Stimulated activated CD4-positive, alpha-beta T cell treated with anti-CD3 and anti-CD28 coated beads, Interleukin-1b, Interleukin-23, amount 100 ng/mL, for 48 hours (primary cell): ENCODE results near the gene KRTAP29-1.

Experiments used
- DNase-seq: peaks from one replicate; pipeline ENCODE4 v3.0.0-alpha.2; 2020

KRTAP29-1 gene

DNA sequence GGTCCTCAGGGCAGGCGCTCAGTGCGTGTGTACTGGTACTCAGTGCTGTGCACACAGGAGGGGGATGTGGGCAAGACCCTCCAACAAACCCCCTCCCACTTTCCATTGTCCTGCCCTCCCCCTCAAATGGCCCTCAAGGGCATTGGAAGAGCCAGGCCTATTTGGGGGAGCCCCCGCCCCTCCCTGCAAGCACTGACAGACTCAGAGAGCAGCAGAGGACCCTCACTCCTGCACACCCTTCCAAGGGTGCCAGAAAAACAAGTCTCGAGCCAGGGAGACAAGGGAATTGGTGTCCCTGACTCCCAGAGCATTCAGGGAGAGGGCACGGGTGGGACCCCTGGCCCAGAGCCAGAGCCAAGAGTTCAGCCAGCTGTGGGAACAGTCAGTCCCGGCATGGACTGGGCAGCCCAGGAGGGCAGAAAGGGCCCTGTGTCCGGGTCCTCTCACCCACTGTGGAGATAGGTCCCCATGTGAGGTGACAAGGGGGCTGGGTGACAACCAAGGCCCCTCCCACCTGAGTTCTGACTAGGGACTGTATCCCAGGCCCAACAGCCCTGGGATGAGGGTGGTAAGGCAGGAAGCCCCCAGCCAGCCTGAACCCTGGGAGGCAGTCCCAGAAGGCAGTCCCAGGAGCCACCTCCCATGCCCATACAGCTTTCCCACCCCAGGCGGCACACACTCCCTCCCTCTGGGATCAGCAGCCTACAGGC is 24.9 kb upstream of the KRTAP29-1 start:
- DNase-seq = no peak

GRCh38 chr17:41326173-41327145 is 23.8 kb upstream of the KRTAP29-1 start:
- DNase-seq = no peak

- no peak for DNase-seq
These were observed 23.0 kb upstream of the KRTAP29-1 start for GRCh38 chr17:41325611-41326010.

DNA sequence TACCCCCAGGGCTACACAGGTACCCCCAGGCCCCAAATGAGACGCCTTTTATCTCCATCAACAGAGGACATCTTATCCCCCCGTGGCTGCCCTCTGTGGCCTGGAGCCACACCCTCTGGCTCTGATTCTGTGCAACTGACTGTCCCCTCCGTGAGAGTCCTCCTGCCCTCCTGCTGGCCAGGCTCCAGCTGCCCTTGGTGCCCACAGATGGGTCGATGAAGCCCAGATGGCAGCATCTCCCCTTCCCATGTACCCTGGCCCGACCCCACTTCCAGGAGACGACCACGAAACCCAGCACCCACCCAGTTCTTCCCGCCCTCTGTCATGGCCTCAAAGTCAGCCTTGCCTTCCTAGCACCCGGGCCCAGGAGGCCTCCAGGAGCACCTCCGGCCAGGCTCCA is 22.5 kb upstream of the KRTAP29-1 start:
- DNase-seq = no peak

DNA sequence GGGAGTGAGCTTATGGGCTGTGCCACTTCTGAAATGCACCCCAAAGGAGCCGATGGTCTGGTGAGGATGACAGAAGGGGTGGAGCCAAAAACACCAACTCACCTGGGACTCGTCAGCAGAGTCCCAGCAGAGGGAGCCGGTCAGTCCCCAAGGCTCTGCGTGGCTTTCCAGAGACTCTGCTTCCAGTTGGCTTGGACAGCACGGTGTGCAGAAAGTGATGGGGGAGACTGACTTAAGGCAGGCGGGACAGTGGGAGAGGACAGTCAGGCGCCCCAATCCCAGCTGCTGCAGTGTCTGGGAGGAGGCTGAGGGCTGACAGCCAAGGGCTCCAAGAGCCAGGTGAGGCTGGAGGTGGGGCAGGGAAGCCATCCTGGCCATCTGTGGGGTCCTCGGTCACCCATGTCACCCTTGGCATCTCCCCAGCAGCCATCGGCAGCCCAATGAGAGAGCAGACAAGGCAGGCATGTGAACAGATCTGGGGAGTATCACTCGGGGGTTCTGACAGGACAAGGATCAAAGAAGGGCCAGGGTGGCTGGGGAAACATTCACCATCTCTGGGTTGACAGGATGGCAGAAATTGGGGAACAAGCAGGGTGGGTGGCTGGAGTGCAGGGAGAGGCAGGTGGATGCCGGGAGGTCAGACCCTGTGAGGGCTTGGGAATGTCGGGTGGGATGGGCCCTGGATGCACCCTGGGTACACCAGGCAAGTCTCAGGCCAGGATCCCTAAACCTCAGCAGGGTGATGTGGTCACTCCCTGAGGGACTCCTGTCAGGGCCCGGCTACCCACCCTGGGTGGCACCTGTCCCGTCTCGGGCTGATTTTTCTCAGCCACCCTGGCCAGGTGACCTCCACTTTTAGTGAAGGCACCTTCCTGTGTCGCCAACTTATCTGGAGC is 21.8 kb upstream of the KRTAP29-1 start:
- no peak for DNase-seq

GRCh38 chr17:41322903-41323895 is 20.5 kb upstream of the KRTAP29-1 start:
- no peak for DNase-seq

DNA sequence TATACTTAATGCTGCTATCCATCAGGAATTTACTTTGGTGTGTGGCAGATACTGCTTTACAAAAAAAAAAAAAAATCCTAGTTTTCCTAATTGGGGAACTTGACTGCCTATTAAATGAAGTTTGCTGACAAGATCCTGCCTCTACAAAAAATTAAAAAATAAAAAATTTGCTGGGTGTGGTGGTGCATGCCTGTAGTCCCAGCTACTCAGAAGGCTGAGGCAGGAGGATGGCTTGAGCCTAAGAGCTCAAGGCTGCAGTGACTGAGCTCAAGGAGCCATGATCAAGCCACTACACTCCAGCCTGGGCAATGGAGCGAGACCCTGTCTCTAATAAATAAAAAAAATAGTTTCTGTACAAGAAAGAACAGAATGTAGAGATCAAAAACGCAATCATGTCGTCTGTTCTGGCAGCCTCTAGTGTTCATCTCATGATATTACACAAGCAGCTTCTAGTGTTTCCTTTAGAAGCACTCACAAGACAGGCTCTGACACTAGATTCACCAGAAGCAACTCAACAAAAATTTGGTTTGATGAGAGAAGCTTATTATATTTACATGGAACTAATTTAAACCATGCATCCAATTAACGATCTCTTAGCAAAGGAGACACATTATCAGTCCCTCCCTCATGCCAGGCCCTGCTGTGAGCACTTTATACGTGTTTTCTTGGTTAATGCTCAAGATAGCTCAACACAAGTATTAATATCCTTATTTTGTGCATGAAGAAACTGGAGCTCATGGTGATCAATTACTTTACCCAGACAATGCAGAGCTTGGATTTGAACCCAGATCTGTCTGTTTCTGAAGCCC is 19.6 kb upstream of the KRTAP29-1 start:
- no peak for DNase-seq

GRCh38 chr17:41318231-41318630 is 15.6 kb upstream of the KRTAP29-1 start:
- DNase-seq = no peak

DNA sequence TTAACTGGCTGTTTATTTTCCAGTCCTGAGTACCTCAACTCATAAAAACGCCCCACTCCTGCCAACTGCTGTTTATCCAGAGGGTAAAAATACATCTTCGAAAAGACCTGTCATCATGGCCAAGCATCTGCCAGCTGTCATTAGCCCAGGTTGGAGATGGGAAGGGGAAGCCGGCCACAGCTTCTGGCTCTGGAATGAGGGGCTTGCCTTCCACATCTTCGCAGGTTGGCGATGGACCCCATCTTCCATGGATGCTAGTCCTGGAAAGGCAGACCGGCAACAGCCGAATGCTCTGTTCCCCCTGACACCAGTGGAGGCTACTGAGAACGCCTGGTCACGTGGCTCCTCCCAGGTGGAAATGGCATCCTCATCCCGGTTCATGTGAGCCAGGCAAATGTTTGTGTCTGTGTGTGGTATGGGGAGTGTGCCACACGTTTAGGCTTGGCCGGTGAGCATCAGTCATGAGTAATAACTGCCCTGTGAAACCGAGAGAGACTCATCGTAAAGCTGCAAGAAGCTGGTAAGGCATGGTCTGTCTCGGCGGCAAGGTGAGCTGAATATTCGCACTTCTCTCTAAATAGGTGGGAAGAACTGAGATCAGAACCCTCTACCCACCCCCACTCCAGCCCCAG is 13.3 kb upstream of the KRTAP29-1 start:
- no peak for DNase-seq

DNA sequence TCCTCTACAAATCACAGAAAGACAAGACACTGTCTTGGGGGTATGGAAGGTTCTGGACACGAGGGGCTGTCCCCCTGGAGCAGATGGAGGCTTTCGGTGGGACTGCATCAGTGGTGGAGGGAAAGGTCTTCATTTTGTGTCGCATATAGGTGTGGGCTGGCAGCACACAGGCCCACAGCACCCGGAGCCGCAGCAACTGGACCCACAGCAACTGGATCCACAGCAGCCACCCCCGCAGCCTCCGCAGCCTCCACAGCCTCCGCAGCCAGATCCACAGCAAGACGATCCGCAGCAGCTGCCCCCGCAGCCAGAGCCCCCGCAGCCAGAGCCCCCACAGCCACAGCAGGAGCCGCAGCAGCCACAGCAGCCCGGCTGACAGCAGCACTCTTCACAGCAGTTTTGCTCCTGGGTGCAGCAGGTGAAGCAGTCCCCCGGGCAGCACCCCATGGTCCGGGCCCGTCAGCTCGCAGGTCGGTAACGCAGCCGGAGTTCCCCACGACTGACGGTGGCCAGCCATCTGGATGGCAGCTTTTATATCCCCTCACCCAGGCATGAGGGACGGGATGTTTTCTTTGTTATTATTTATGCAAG is 12.6 kb upstream of the KRTAP29-1 start, which contains the start of gene KRTAP17-1:
Gene KRTAP17-1, minus strand, starts transcription at position 507 of the 591 bp plus-strand sequence. Its CDS starts 60 bp downstream, at position 447.
- no peak for DNase-seq

DNA sequence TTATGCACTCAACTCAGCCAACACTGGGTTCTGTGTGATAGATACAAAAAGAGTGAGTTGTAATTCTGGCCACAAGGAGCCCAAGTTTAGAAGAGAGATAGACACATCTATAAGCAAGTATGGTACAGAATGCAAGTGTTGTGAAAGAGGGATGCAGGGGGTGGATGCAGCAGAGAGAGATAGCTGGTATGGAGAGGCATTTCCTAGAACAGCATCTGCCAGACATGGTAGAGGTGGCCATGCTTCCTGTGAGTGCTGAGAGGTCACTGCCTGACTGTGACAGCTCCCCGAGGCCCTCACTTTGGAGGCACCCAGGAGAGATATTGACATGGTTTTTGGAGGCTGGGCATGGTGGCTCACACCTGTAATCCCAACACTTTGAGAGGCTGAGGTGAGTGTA is 8.5 kb upstream of the KRTAP29-1 start:
- no peak for DNase-seq

- peak; percentile 39 for DNase-seq
These were observed 6.3 kb upstream of the KRTAP29-1 start, which contains the start of gene KRTAP16-1 for GRCh38 chr17:41308918-41309359. Gene KRTAP16-1 (minus strand): TSS chr17:41309309. CDS start chr17:41309253, 56 bp downstream.

DNA sequence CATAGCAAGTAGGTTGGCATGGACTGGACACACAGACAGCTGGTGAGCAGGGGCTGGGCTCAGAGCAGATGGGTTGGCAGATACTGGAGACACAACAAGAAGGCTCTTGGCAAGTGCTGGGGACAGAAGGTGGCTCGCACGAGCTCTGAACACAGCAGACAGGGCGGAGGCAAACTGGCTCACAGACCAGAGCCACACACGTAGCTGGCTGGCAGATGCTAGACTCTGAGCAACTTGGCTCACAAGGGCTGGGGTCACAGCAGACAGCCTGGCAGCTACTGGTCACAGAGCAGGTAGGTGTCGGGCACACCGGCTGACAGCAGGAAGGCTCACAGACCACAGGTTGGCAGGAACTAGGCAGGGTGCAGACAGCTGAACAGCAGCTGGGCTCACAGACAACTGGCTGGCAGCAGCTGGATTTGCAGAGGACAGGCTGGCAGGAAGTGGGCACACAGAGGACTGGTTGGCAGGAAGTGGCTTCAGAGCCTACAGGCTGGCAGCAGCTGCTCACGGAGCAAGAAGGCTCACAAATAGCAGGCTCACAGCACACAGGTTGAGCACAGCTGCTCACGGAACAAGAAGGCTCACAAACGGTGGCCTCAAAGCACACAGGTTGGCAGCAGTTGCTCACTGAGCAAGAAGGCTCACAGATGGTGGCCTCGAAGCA is 5.7 kb upstream of the KRTAP29-1 start:
- DNase-seq = peak; percentile 43

- no peak for DNase-seq
These were observed 5.0 kb upstream of the KRTAP29-1 start for GRCh38 chr17:41307647-41308046.

DNA sequence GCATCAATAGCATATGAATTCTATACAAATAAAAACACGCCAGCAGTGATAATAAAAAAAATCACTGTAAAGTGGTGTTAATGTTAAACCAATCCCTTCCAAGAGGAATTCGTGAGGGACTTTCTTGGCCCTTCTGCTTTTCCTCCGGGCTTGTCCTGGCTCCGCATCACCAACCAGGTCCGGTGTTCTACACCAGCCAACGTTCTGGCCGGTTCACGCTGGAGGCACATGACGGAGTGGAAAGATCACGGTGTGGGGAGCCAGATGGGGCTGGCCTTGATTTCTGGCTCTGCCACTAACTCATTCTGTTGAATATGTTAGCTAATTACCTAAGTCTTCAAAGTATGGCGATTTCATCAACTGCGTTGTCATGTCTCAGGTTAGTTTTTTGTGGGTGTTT is 1.4 kb upstream of the KRTAP29-1 start:
- DNase-seq = no peak

DNA sequence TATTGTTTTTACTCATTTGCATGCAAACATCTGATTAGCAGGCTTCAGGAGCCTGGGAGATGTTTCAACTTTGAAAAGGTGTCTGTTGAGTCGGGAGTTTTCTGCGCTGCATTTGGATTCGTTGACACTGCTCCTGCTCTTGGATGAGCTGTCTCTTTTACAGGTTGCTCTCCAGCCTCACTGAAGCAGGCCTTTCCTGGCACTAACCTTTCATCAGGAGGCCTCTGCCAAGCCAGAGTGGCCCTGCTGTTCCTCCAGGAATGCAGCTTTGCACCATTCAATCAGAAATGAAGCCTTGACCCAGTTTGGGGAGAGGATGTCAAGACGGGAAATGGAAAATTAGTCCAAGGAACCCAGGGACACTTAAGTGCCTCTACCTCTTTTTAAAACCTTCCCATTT is 330 bp upstream of the KRTAP29-1 start:
- DNase-seq = no peak

DNA sequence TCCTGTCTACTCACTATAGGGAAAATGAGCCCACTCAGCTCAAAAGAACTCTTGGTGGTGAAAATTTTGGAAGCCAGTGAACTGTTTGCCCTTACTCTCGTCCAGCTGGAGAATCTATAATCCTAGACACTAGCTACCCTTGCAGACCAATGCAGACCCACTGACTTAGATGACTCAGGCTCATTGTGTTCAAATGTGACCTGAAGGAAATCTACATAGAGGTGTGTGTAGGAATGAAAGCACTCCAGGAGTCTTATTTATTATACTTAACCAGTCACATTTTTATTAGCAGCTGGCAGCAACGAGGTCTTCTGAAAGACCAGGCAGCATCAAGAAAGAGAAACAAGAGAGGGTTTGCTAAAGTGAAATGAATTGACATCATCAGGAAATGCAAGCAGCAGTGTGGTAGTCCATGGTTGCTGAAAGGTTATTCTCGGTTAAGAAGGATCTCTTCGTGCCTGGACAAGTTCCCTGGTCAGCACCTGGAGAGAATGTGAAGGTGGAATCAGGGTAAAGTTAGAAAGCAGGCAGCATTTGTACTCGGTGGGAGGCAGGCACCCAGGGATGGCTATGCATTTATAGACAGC is 1.4 kb downstream of the KRTAP29-1 start:
- no peak for DNase-seq

GRCh38 chr17:41298458-41299135 is 4.1 kb downstream of the KRTAP29-1 start:
- no peak for DNase-seq
